ENCODE results near the gene FKBP1B. TPM values are rescaled to one million over a fixed set of nuclear protein-coding genes. Genes with fewer than 3 reads are reported as not detected.

The FKBP1B gene
- total RNA-seq, 1 experiment from 2014 or later = 43.5 TPM

Other genes starting within 250 kb of the FKBP1B start
- gene ATAD2B, start 122.6 kb upstream of the FKBP1B start, total RNA-seq (2014; rRNA removed; shearing (Covaris generic)) = 9.5 and 11.4 TPM in 2 replicates
- gene UBXN2A, start 109.3 kb upstream of the FKBP1B start, total RNA-seq (2014; rRNA removed; shearing (Covaris generic)) = 16.6 and 18.8 TPM in 2 replicates
- 0.11 and 0.21 TPM in 2 replicates for gene MFSD2B, start 39.7 kb upstream of the FKBP1B start, total RNA-seq (2014; rRNA removed; shearing (Covaris generic))
- gene WDCP, start 2.4 kb upstream of the FKBP1B start, total RNA-seq (2014; rRNA removed; shearing (Covaris generic)) = 21.8 and 22.8 TPM in 2 replicates
- 125 and 181 TPM in 2 replicates for gene SF3B6, start 26.6 kb downstream of the FKBP1B start, total RNA-seq (2014; rRNA removed; shearing (Covaris generic))
- gene TP53I3, start 35.1 kb downstream of the FKBP1B start, total RNA-seq (2014; rRNA removed; shearing (Covaris generic)) = 21.1 and 34.1 TPM in 2 replicates
- not detected in 2 replicates for gene PFN4, start 73.6 kb downstream of the FKBP1B start, total RNA-seq (2014; rRNA removed; shearing (Covaris generic))
- 3.0 and 3.2 TPM in 2 replicates for gene FAM228B, start 73.7 kb downstream of the FKBP1B start, total RNA-seq (2014; rRNA removed; shearing (Covaris generic))
- 0.14 and 0.18 TPM in 2 replicates for gene FAM228A, start 125.3 kb downstream of the FKBP1B start, total RNA-seq (2014; rRNA removed; shearing (Covaris generic))

All from H7 (cell line).